ENCODE data around the gene CADM2.

GRCh38 chr3:85808755-85809154, 850.0 kb downstream of the CADM2 start:
- no peak for TF ChIP-seq CTCF (IDR thresholded peaks at IDR 0.05; ENCODE audit: poor library complexity)
- no peak for TF ChIP-seq EZH2 (IDR thresholded peaks at IDR 0.05; ENCODE audit: borderline replicate concordance)
- TF ChIP-seq EZH2phosphoT487 (IDR thresholded peaks at IDR 0.05; ENCODE audit: low read depth, severe bottlenecking, unreplicated experiment), result no peak

All from hepatocyte (in vitro differentiated cells).